GM23338 (cell line): ENCODE data around the gene CD109. TPM values are rescaled to one million over a fixed set of nuclear protein-coding genes. Genes with fewer than 3 reads are reported as not detected.
"Not testable (repeated sequence)": the region's sequence is repeated elsewhere in the genome, so short reads cannot be mapped to it uniquely, and the experiment has no call there.

Experiments
- ATAC-seq: fragments of 200-7000 bp; cut with Tn5 transposase; 3 replicates; pipeline ENCODE4 v1.9.1; 2020
- DNase-seq: peaks from one replicate; pipeline ENCODE4 v3.0.0-alpha.2; 2015; ENCODE audit warnings: low spot score
- H2AFZ ChIP-seq: fragments of 200-600 bp; sonication (generic); 2 replicates; pipeline ENCODE4 v1.8.0; 2016; ENCODE audit warnings: antibody characterized with exemption, mild to moderate bottlenecking, moderate library complexity
- H3F3A ChIP-seq: fragments of 200-600 bp; sonication (generic); replicated peaks from 2 replicates; pipeline ENCODE4 v1.8.0; 2017; ENCODE audit warnings: antibody characterized with exemption, mixed run types, low read depth
- H3K27ac ChIP-seq: fragments of 200-600 bp; sonication (generic); 2 replicates; pipeline ENCODE4 v1.6.1; 2016; ENCODE audit warnings: low read depth
- H3K27me3 ChIP-seq: fragments of 200-600 bp; sonication (generic); 2 replicates; pipeline ENCODE4 v1.8.0; 2016; ENCODE audit warnings: mild to moderate bottlenecking, mixed run types, moderate library complexity; ENCODE audit not compliant: insufficient read depth
- H3K36me3 ChIP-seq: fragments of 200-600 bp; sonication (generic); 2 replicates; pipeline ENCODE4 v1.8.0; 2016; ENCODE audit warnings: mild to moderate bottlenecking; ENCODE audit not compliant: insufficient read depth
- H3K4me1 ChIP-seq: fragments of 200-600 bp; sonication (generic); 2 replicates; pipeline ENCODE4 v1.8.0; 2016; ENCODE audit warnings: mild to moderate bottlenecking, moderate library complexity; ENCODE audit not compliant: insufficient read depth
- H3K4me2 ChIP-seq: fragments of 200-600 bp; sonication (generic); 2 replicates; pipeline ENCODE4 v1.7.1; 2017; ENCODE audit warnings: mixed run types
- H3K4me3 ChIP-seq: fragments of 200-600 bp; sonication (generic); 2 replicates; pipeline ENCODE4 v1.6.1; 2016; ENCODE audit warnings: mixed run types
- H3K79me2 ChIP-seq: fragments of 200-600 bp; sonication (generic); replicated peaks from 2 replicates; pipeline ENCODE4 v1.8.0; 2017; ENCODE audit warnings: mild to moderate bottlenecking; ENCODE audit not compliant: insufficient read depth
- H3K9me2 ChIP-seq: fragments of 200-600 bp; sonication (generic); 2 replicates; pipeline ENCODE4 v1.8.0; 2017; ENCODE audit not compliant: insufficient read depth
- H4K20me1 ChIP-seq: fragments of 200-600 bp; sonication (generic); replicated peaks from 2 replicates; pipeline ENCODE4 v1.8.0; 2017; ENCODE audit warnings: mild to moderate bottlenecking; ENCODE audit not compliant: insufficient read depth
- H3K27ac Mint-ChIP-seq: 2 replicates; pipeline ENCODE4 v1.8.0; 2020; ENCODE audit warnings: inconsistent platforms, mild to moderate bottlenecking, moderate library complexity, mixed read lengths
- H3K27me3 Mint-ChIP-seq: 3 replicates; pipeline ENCODE4 v1.8.0; 2022; ENCODE audit warnings: low read depth, mild to moderate bottlenecking, moderate library complexity, mixed read lengths, inconsistent platforms; ENCODE audit not compliant: insufficient read depth, poor library complexity
- H3K36me3 Mint-ChIP-seq: 3 replicates; pipeline ENCODE4 v1.8.0; 2021; ENCODE audit warnings: low read depth, mild to moderate bottlenecking, inconsistent platforms, moderate library complexity, mixed read lengths
- H3K4me1 Mint-ChIP-seq: 3 replicates; pipeline ENCODE4 v1.8.0; 2020; ENCODE audit warnings: mild to moderate bottlenecking, inconsistent platforms, mixed read lengths
- H3K4me3 Mint-ChIP-seq: 3 replicates; pipeline ENCODE4 v1.8.0; 2021; ENCODE audit warnings: moderate library complexity, mild to moderate bottlenecking, inconsistent platforms, mixed read lengths
- H3K9me3 Mint-ChIP-seq: 3 replicates; pipeline ENCODE4 v1.8.0; 2020; ENCODE audit warnings: moderate library complexity, mild to moderate bottlenecking, inconsistent platforms, mixed read lengths
- CREB1 ChIP-seq: fragments of 250-450 bp; sonication (Bioruptor Pico); IDR thresholded peaks from 2 replicates; pipeline ENCODE4 v1.5.0; 2020; ENCODE audit warnings: low read depth, mild to moderate bottlenecking, moderate library complexity
- CTCF ChIP-seq, 2 experiments: fragments of 200-600 bp in 1 of 2; sonication (generic) in 1 of 2; conservative IDR thresholded peaks; 2 replicates each; pipeline versions ENCODE4 v1.5.1 to v1.6.1; 2016 to 2017; ENCODE audit warnings: antibody characterized with exemption in 2 of 2, low read depth in 2 of 2, mild to moderate bottlenecking in 2 of 2, moderate library complexity in 1 of 2
- REST ChIP-seq: IDR thresholded peaks from one replicate; pipeline ENCODE4 v1.6.1; 2018; ENCODE audit warnings: antibody characterized with exemption; ENCODE audit not compliant: unreplicated experiment
- ZNF331 ChIP-seq: fragments of 250-450 bp; sonication (Bioruptor Pico); IDR thresholded peaks from 2 replicates; pipeline ENCODE4 v1.5.0; 2020; ENCODE audit warnings: low read depth, mild to moderate bottlenecking, moderate library complexity
- ZNF462 ChIP-seq: fragments of 250-450 bp; sonication (Bioruptor Pico); IDR thresholded peaks from 2 replicates; pipeline ENCODE4 v1.5.0; 2020; ENCODE audit warnings: mild to moderate bottlenecking, moderate library complexity
- polyA plus RNA-seq: library from polyadenylated mRNA; unstranded; fragments of >200 nt; fragmentation: Nextera tagmentation; extraction: Ambion mirVana; gene quantifications from 2 replicates; pipeline ENCODE4 v1.2.1, GENCODE V29; 2016
- total RNA-seq: library from RNA; depleted of rRNA; stranded (reverse); fragments of >200 nt; shearing (Covaris generic); gene quantifications from 2 replicates; pipeline ENCODE4 v1.2.3, GENCODE V29; 2014

CD109 gene
- total and polyA plus RNA-seq, 2 experiments from 2014 or later: 1.1 to 5.3 TPM

- TF ChIP-seq ZNF462 (CRISPR knock-in tag) (no peak), CREB1 (no peak), CTCF (conservative IDR thresholded peaks at IDR 0.05; ENCODE audit: low read depth in 2 of 2) (no peak), REST (no peak), ZNF331 (CRISPR knock-in tag) (no peak)
These were observed 26.5 kb downstream of the CD109 start (continued) for GRCh38 chr6:73722318-73723060.

GRCh38 chr6:73723480-73723879 is 27.5 kb downstream of the CD109 start:
- H2AFZ ChIP-seq, H3K4me3 ChIP-seq, H3K36me3 Mint-ChIP-seq, H3K27ac ChIP-seq, H3K79me2 ChIP-seq, H3K27me3 ChIP-seq, DNase-seq, H3K27ac Mint-ChIP-seq, H3K9me2 ChIP-seq, H3K27me3 Mint-ChIP-seq, H3K4me3 Mint-ChIP-seq, H4K20me1 ChIP-seq, H3K4me1 ChIP-seq, H3K9me3 Mint-ChIP-seq, H3K36me3 ChIP-seq, H3K4me2 ChIP-seq, H3F3A ChIP-seq, H3K4me1 Mint-ChIP-seq, ATAC-seq: not testable (repeated sequence)
